ENCODE results near the gene TMEM50A.
"Not testable (repeated sequence)": the region's sequence is repeated elsewhere in the genome, so short reads cannot be mapped to it uniquely, and the experiment has no call there.

The TMEM50A gene

GRCh38 chr1:25338188-25338981, at the start of gene TMEM50A (continued):
- TF ChIP-seq KLF1 (tag by site-specific recombination; IDR thresholded peaks at IDR 0.05): peak; percentile 7; the same call in 1 of the 2 replicates

- H3K27ac ChIP-seq (ENCODE audit: extremely low read depth, low read depth, low read length); H3K9me3 ChIP-seq (ENCODE audit: control insufficient read depth, insufficient read depth, low read depth, low read length); H3K36me3 ChIP-seq (ENCODE audit: control insufficient read depth in 2 of 2, insufficient read depth in 1 of 2, low read length in 2 of 2); POLR2A ChIA-PET; H3K4me3 ChIP-seq (ENCODE audit: low read depth, low read length); CTCF ChIA-PET; H3K4me1 ChIP-seq (ENCODE audit: control insufficient read depth, insufficient read depth, low read length): not testable (repeated sequence)
These were observed 49.5 kb upstream of the TMEM50A start for GRCh38 chr1:25288573-25289101.

DNA sequence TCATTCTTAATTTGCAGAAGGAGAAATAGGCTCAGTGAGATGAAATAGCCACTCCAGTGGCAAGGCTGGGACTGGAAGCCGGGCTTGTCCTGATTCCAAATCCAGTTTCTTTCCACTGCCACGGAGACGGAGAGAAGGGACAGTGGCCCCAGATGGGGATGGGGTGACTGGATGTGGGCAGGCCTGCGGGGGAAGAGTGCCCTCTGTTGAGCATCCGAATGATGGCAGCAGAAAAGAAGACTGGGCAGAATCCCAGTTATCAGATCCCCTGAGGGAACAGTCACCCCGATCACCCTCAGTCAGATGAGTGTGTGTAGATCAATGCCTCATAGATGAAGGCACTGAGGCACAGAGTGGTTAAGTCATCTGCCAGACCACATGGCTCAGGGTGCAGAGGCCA, 48.1 kb upstream of the TMEM50A start:
- H3K9me3 ChIP-seq (ENCODE audit: control insufficient read depth, insufficient read depth, low read depth, low read length); POLR2A ChIA-PET; H3K4me3 ChIP-seq (ENCODE audit: low read depth, low read length); H3K27ac ChIP-seq (ENCODE audit: extremely low read depth, low read depth, low read length); H3K36me3 ChIP-seq (ENCODE audit: control insufficient read depth in 2 of 2, insufficient read depth in 1 of 2, low read length in 2 of 2); CTCF ChIA-PET; H3K4me1 ChIP-seq (ENCODE audit: control insufficient read depth, insufficient read depth, low read length): not testable (repeated sequence)

DNA sequence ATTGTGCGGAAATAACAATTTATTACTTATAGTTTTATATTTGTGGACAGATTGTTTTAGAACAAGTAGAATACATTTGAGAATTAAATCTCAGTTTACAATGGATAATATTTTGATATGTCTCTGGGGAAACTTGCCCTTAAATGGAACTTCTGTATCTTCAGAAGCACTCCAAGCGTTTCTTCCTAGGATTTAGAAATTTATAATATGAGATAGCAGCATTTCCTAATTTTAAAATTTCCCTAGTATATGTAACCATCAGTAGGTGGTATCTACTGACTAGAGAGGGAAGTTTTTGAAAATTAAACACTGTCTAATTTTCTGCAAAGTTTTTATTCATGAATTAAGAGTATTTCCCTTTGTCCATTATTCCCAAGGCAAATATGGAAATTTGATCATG, 44.7 kb upstream of the TMEM50A start:
- H3K36me3 ChIP-seq (ENCODE audit: control insufficient read depth in 2 of 2, insufficient read depth in 1 of 2, low read length in 2 of 2); H3K9me3 ChIP-seq (ENCODE audit: control insufficient read depth, insufficient read depth, low read depth, low read length); CTCF ChIA-PET; H3K4me3 ChIP-seq (ENCODE audit: low read depth, low read length); H3K4me1 ChIP-seq (ENCODE audit: control insufficient read depth, insufficient read depth, low read length); H3K27ac ChIP-seq (ENCODE audit: extremely low read depth, low read depth, low read length); POLR2A ChIA-PET: not testable (repeated sequence)

DNA sequence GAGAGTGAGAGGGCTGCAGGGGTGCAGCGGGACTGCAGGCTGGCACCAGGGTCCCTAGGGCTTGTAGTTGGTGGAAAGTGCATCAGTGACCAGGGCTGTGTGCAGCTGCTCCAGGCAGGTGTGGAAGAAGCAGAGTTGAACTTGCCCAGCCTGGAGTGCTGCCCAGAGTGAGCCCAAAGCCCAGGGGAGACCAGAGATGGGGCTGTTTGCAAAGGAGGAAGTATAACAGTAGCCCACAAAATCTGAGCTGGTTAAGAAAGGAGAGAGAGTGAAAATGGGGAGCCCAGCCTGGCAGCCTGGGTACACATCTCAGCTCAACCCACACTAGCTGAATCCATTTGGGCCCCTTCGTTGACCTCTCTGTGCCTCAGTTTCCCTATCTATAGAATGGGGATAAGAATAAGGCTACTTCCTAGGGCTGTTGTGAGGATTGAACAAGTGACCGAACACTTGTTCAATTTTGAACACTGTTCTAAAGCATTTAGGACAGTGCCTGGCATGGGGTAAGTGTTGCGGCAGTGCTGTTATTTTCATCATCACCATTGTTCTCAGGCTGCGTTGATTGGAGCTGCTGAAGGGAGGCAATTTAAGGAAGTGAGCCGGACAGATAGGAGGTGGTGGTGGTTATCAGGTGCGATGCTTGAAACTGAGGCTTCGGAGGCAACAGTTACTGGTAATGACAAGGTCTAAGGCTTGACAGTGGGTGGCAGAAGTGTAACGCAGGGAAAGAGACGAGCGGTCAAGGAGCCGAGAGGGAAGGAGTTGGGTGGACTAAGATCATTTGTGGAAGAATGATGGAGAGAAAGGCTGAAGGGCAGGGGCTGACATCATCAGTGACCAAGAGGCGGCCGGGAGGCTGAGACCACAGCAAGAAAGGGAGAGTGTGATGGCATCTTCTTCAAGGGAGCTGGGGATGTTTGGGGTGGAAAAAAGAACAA, 43.0 kb upstream of the TMEM50A start:
- CTCF ChIA-PET; POLR2A ChIA-PET; H3K9me3 ChIP-seq (ENCODE audit: control insufficient read depth, insufficient read depth, low read depth, low read length); H3K4me3 ChIP-seq (ENCODE audit: low read depth, low read length); H3K4me1 ChIP-seq (ENCODE audit: control insufficient read depth, insufficient read depth, low read length); H3K36me3 ChIP-seq (ENCODE audit: control insufficient read depth in 2 of 2, insufficient read depth in 1 of 2, low read length in 2 of 2); H3K27ac ChIP-seq (ENCODE audit: extremely low read depth, low read depth, low read length): not testable (repeated sequence)

GRCh38 chr1:25296501-25296900, 41.6 kb upstream of the TMEM50A start:
- H3K4me1 ChIP-seq (ENCODE audit: control insufficient read depth, insufficient read depth, low read length); CTCF ChIA-PET; POLR2A ChIA-PET; H3K9me3 ChIP-seq (ENCODE audit: control insufficient read depth, insufficient read depth, low read depth, low read length); H3K36me3 ChIP-seq (ENCODE audit: control insufficient read depth in 2 of 2, insufficient read depth in 1 of 2, low read length in 2 of 2); H3K4me3 ChIP-seq (ENCODE audit: low read depth, low read length); H3K27ac ChIP-seq (ENCODE audit: extremely low read depth, low read depth, low read length): not testable (repeated sequence)

GRCh38 chr1:25300729-25301128, 37.4 kb upstream of the TMEM50A start:
- H3K36me3 ChIP-seq (ENCODE audit: control insufficient read depth in 2 of 2, insufficient read depth in 1 of 2, low read length in 2 of 2); H3K4me1 ChIP-seq (ENCODE audit: control insufficient read depth, insufficient read depth, low read length); H3K9me3 ChIP-seq (ENCODE audit: control insufficient read depth, insufficient read depth, low read depth, low read length); POLR2A ChIA-PET; H3K27ac ChIP-seq (ENCODE audit: extremely low read depth, low read depth, low read length); CTCF ChIA-PET; H3K4me3 ChIP-seq (ENCODE audit: low read depth, low read length): not testable (repeated sequence)

GRCh38 chr1:25302330-25302729, 35.8 kb upstream of the TMEM50A start:
- H3K4me3 ChIP-seq (ENCODE audit: low read depth, low read length); H3K9me3 ChIP-seq (ENCODE audit: control insufficient read depth, insufficient read depth, low read depth, low read length); CTCF ChIA-PET; H3K4me1 ChIP-seq (ENCODE audit: control insufficient read depth, insufficient read depth, low read length); H3K27ac ChIP-seq (ENCODE audit: extremely low read depth, low read depth, low read length); POLR2A ChIA-PET; H3K36me3 ChIP-seq (ENCODE audit: control insufficient read depth in 2 of 2, insufficient read depth in 1 of 2, low read length in 2 of 2): not testable (repeated sequence)

GRCh38 chr1:25304936-25305335, 33.2 kb upstream of the TMEM50A start:
- H3K4me1 ChIP-seq (ENCODE audit: control insufficient read depth, insufficient read depth, low read length); H3K27ac ChIP-seq (ENCODE audit: extremely low read depth, low read depth, low read length); POLR2A ChIA-PET; H3K4me3 ChIP-seq (ENCODE audit: low read depth, low read length); H3K9me3 ChIP-seq (ENCODE audit: control insufficient read depth, insufficient read depth, low read depth, low read length); CTCF ChIA-PET; H3K36me3 ChIP-seq (ENCODE audit: control insufficient read depth in 2 of 2, insufficient read depth in 1 of 2, low read length in 2 of 2): not testable (repeated sequence)

- H3K9me3 ChIP-seq (ENCODE audit: control insufficient read depth, insufficient read depth, low read depth, low read length); POLR2A ChIA-PET; H3K36me3 ChIP-seq (ENCODE audit: control insufficient read depth in 2 of 2, insufficient read depth in 1 of 2, low read length in 2 of 2); H3K4me1 ChIP-seq (ENCODE audit: control insufficient read depth, insufficient read depth, low read length); CTCF ChIA-PET; H3K27ac ChIP-seq (ENCODE audit: extremely low read depth, low read depth, low read length); H3K4me3 ChIP-seq (ENCODE audit: low read depth, low read length): not testable (repeated sequence)
These were observed 30.0 kb upstream of the TMEM50A start for GRCh38 chr1:25308168-25308567.

GRCh38 chr1:25309085-25309484, 29.0 kb upstream of the TMEM50A start:
- H3K4me1 ChIP-seq (ENCODE audit: control insufficient read depth, insufficient read depth, low read length); POLR2A ChIA-PET; CTCF ChIA-PET; H3K9me3 ChIP-seq (ENCODE audit: control insufficient read depth, insufficient read depth, low read depth, low read length); H3K36me3 ChIP-seq (ENCODE audit: control insufficient read depth in 2 of 2, insufficient read depth in 1 of 2, low read length in 2 of 2); H3K4me3 ChIP-seq (ENCODE audit: low read depth, low read length); H3K27ac ChIP-seq (ENCODE audit: extremely low read depth, low read depth, low read length): not testable (repeated sequence)
